Natural killer cell (primary cell): ENCODE results near the gene ITPRID2. TPM values are rescaled to one million over a fixed set of nuclear protein-coding genes. Genes with fewer than 3 reads are reported as not detected.

ENCODE experiments used
- ATAC-seq, 3 donors: fragments of 150-1000 bp in 2 of 3; fragments of 200-7000 bp in 1 of 3; cut with Tn5 transposase; 1 replicate in 1 of 3; 2 replicates in 2 of 3; pipeline ENCODE4 v1.10.0; 2021; ENCODE audit warnings: mild to moderate bottlenecking in 2 of 3, moderate library complexity in 2 of 3
- DNase-seq, 2 donors: peaks; one replicate each; pipeline versions ENCODE4 v3.0.0 to v3.0.0-alpha.2; 2013 to 2021; ENCODE audit warnings: mixed read lengths in 1 of 2
- H3K27ac ChIP-seq: one replicate; pipeline ENCODE4 v1.5.1; 2013; ENCODE audit warnings: mild to moderate bottlenecking, low read length
- H3K27me3 ChIP-seq: one replicate; pipeline ENCODE4 v1.6.1; 2013; ENCODE audit warnings: low read length; ENCODE audit not compliant: control insufficient read depth, insufficient read depth
- H3K36me3 ChIP-seq: one replicate; pipeline ENCODE4 v1.6.1; 2013; ENCODE audit warnings: low read length; ENCODE audit not compliant: control insufficient read depth, insufficient read depth
- H3K4me1 ChIP-seq: one replicate; pipeline ENCODE4 v1.6.1; 2013; ENCODE audit warnings: low read length; ENCODE audit not compliant: control insufficient read depth, insufficient read depth
- H3K4me3 ChIP-seq: one replicate; pipeline ENCODE4 v1.5.1; 2013; ENCODE audit warnings: low read length
- H3K9me3 ChIP-seq: one replicate; pipeline ENCODE4 v1.6.1; 2013; ENCODE audit warnings: low read length; ENCODE audit not compliant: control insufficient read depth, insufficient read depth
- H3K27ac Mint-ChIP-seq, 2 donors: one replicate each; pipeline ENCODE4 v1.8.0; 2022; ENCODE audit warnings: mild to moderate bottlenecking in 2 of 2, mixed read lengths in 2 of 2, moderate library complexity in 1 of 2
- H3K27me3 Mint-ChIP-seq, 2 donors: one replicate each; pipeline ENCODE4 v1.8.0; 2022; ENCODE audit warnings: low read depth in 2 of 2, mixed read lengths in 2 of 2
- H3K36me3 Mint-ChIP-seq: one replicate; pipeline ENCODE4 v1.8.0; 2022; ENCODE audit warnings: mixed read lengths
- H3K4me1 Mint-ChIP-seq, 2 donors: one replicate each; pipeline ENCODE4 v1.8.0; 2022; ENCODE audit warnings: mixed read lengths in 2 of 2
- H3K4me3 Mint-ChIP-seq: one replicate; pipeline ENCODE4 v1.8.0; 2022; ENCODE audit warnings: mild to moderate bottlenecking, moderate library complexity, mixed read lengths
- H3K9me3 Mint-ChIP-seq, 2 donors: one replicate each; pipeline ENCODE4 v1.8.0; 2022; ENCODE audit warnings: mixed read lengths in 2 of 2
- WGBS: methylation state at CpG from one replicate; pipeline ENCODE4 v1.1.7; 2013; ENCODE audit warnings: missing lambda C conversion rate; ENCODE audit not compliant: insufficient coverage; 5-methylcytosine and 5-hydroxymethylcytosine counted together
- intact Hi-C: fragments of 100-400 bp; cut with micrococcal nuclease; formaldehyde crosslinking; loops from one replicate; pipeline ENCODE4 v1.14.2; 2022
- total RNA-seq, 4 donors: library from RNA; stranded (reverse); fragments of 120-200 nt in 1 of 4; gene quantifications; one replicate each; pipeline versions ENCODE4 v1.2.3 to v1.2.4, GENCODE V29; 2013 to 2022
- TF ChIP-seq, protein P1 (sequence below): fragments of 200-600 bp; IDR thresholded peaks from one replicate; pipeline ENCODE4 v1.8.0; 2022; ENCODE audit warnings: antibody characterized with exemption

The ITPRID2 gene
- total RNA-seq, 3 donors from 2014 or later (not counting 1 experiment from before 2014, with no cell fraction given), result 63.7 to 89.6 (median 65.8) TPM

DNA sequence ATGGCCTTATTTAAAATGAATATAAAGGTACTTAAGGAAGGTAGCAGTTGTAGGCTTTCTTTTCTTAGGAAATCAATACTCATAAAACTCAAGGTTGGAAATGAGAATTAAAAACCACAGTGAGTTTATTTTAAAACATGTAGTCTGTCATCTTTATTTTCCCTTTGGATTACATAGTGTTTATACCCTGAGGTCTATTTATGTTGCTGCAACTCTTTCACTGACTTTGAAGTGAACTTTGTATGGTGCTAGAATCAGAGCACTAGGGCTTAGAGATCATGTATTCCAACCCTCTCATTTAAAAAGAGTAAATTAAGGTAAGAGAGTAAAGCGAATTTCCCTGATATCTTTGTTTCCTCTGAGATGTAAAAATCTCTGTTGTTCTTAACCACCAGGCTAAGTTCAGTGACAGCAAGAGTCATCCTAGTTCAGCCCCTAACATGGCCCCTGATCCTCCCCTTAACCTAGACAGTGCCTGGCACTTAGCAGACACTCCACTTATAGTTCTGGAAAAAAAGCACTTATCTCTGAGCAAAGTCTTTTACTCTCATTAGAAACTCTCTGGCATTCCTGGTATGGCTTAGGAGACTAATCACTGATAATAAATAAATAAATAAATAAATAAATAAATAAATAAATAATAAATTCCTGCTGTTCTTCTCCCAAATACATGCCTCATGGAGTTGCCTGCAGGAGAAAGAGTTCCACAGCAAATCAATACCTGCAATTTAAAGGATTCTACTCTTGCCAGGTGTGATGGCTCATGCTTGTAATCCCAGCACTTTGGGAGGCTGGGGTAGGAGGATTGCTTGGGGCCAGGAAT is 61.1 kb downstream of the ITPRID2 start:
- H3K36me3 ChIP-seq, result no peaks in the 10 kb centered on the region
- H3K36me3 Mint-ChIP-seq, result no peaks in the 10 kb centered on the region
- intact Hi-C loops, result loop anchor here (5.0 to 10.0 kb wide), 2 partner anchors 210 to 1728 kb away; no protein-coding TSS in a partner anchor
- H3K4me3 ChIP-seq, result no peak overlapping the region
- peaks cover 3% of the 10 kb centered on the region for H3K4me1 ChIP-seq
- peaks cover 2 to 29% of the 10 kb centered on the region in 2 donors for H3K27me3 Mint-ChIP-seq
- WGBS, result no CpG with 5 or more reads among the region's 1 CpG
- TF ChIP-seq, protein P1, sequence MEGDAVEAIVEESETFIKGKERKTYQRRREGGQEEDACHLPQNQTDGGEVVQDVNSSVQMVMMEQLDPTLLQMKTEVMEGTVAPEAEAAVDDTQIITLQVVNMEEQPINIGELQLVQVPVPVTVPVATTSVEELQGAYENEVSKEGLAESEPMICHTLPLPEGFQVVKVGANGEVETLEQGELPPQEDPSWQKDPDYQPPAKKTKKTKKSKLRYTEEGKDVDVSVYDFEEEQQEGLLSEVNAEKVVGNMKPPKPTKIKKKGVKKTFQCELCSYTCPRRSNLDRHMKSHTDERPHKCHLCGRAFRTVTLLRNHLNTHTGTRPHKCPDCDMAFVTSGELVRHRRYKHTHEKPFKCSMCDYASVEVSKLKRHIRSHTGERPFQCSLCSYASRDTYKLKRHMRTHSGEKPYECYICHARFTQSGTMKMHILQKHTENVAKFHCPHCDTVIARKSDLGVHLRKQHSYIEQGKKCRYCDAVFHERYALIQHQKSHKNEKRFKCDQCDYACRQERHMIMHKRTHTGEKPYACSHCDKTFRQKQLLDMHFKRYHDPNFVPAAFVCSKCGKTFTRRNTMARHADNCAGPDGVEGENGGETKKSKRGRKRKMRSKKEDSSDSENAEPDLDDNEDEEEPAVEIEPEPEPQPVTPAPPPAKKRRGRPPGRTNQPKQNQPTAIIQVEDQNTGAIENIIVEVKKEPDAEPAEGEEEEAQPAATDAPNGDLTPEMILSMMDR, result no peak
- DNase-seq (no peak), ATAC-seq (no peak)
- no peak overlapping the region for H3K27ac Mint-ChIP-seq
- no peaks in the 10 kb centered on the region for H3K27me3 ChIP-seq
- no peak overlapping the region for H3K27ac ChIP-seq
- H3K4me1 Mint-ChIP-seq, result peaks cover 9 to 15% of the 10 kb centered on the region in 2 donors
- H3K9me3 Mint-ChIP-seq, result no peaks in the 10 kb centered on the region
- no peak overlapping the region for H3K4me3 Mint-ChIP-seq
- no peaks in the 10 kb centered on the region for H3K9me3 ChIP-seq

DNA sequence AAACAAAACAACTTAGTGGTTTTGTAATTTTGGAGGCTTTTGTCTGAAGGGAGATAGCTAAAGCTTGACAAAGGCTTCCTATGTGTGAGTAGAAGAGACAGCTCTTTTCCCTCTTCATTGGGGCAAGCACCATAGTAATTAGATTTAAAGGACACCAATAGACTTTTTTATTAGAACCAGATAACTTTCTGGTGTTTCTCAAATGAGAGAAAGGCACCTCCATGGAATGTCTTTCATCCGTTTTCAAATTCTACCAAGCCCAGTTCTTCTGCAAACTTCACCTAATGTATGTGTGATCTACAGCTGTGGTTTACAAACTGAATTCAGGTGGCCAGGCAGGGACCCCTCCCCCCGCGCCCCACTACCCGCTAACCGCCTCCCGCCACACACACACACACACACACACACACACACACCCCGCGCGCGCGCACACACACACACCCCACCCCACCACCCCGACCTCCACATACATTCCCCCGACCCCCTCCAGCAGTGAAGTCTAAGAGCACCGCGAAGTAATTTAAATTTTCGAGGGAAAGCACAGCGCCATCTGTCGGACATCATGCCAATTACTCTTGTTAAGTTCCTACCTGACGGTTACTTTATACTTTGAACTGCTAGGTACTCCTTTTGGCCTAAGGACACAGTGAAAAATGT is 62.5 kb downstream of the ITPRID2 start:
- WGBS, result under 1% methylated on average over 17 of the region's 19 CpGs
- Histone ChIP-seq H3K4me1 (peaks cover 3% of the 10 kb centered on the region), H3K4me3 (no peak overlapping the region), H3K36me3 (no peaks in the 10 kb centered on the region), H3K27me3 (no peaks in the 10 kb centered on the region), H3K27ac (no peak overlapping the region), H3K9me3 (no peaks in the 10 kb centered on the region)
- peak overlapping the region; percentile 48 for H3K4me3 Mint-ChIP-seq
- peaks cover 9 to 15% of the 10 kb centered on the region in 2 donors for H3K4me1 Mint-ChIP-seq
- intact Hi-C loops, result loop anchor here (5.0 to 10.0 kb wide), 2 partner anchors 212 to 1729 kb away; no protein-coding TSS in a partner anchor
- no peaks in the 10 kb centered on the region for H3K36me3 Mint-ChIP-seq
- H3K27ac Mint-ChIP-seq, result no peak overlapping the region
- TF ChIP-seq, protein P1, result peak; percentile 62
- H3K9me3 Mint-ChIP-seq, result no peaks in the 10 kb centered on the region
- DNase-seq (peak; percentile 53 to 81), ATAC-seq (peak; percentile 73 to 89 (median 76))
- peaks cover 2 to 17% of the 10 kb centered on the region in 2 donors for H3K27me3 Mint-ChIP-seq

DNA sequence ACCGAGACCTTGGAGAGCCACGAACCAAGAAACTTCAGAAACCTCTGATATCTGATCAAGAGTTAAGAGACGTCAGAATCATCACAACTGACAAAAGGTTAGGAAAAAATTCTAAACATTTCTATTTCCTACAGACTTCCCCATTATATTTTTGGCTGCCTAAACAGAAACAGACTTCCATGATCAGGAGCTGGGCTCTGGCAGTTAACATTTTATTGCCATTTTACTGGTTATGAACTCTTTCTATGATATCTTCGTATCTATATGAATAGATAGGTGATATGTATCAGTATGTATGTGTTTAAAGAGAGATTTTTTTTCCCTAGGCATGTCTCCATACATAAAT is 63.0 kb downstream of the ITPRID2 start:
- Histone ChIP-seq H3K36me3 (no peaks in the 10 kb centered on the region), H3K9me3 (no peaks in the 10 kb centered on the region), H3K4me3 (no peak overlapping the region), H3K4me1 (peaks cover 3% of the 10 kb centered on the region), H3K27ac (no peak overlapping the region), H3K27me3 (no peaks in the 10 kb centered on the region)
- H3K27me3 Mint-ChIP-seq, result peaks cover 2 to 12% of the 10 kb centered on the region in 2 donors
- TF ChIP-seq, protein P1, result peak; percentile 21
- peak overlapping the region; percentile 48 for H3K4me3 Mint-ChIP-seq
- H3K27ac Mint-ChIP-seq, result no peak overlapping the region
- no peaks in the 10 kb centered on the region for H3K9me3 Mint-ChIP-seq
- DNase-seq (no peak), ATAC-seq (peak in 1 of 3 donors; percentile 5)
- peaks cover 9 to 15% of the 10 kb centered on the region in 2 donors for H3K4me1 Mint-ChIP-seq
- intact Hi-C loops, result loop anchor here (5.0 to 10.0 kb wide), 2 partner anchors 212 to 1730 kb away; no protein-coding TSS in a partner anchor
- 2% methylated on average over 3 of the region's 4 CpGs for WGBS
- H3K36me3 Mint-ChIP-seq, result no peaks in the 10 kb centered on the region
